Prostate gland (tissue), 2 donors: ENCODE results near the gene DMD. TPM values are rescaled to one million over a fixed set of nuclear protein-coding genes. Genes with fewer than 3 reads are reported as not detected.

ENCODE experiments used
- DNase-seq: peaks from one replicate; pipeline ENCODE4 v3.0.0-alpha.2; 2019; ENCODE audit warnings: low spot score
- H3K27ac ChIP-seq, 2 donors: fragments of 200-600 bp; sonication (generic); 2 replicates each; pipeline ENCODE4 v1.5.1; 2017 to 2019
- H3K27me3 ChIP-seq: fragments of 200-600 bp; sonication (generic); replicated peaks from 2 replicates; pipeline ENCODE4 v1.5.1; 2019; ENCODE audit not compliant: insufficient read depth
- H3K36me3 ChIP-seq, 2 donors: fragments of 200-600 bp; sonication (generic); 1 replicate in 1 of 2; 2 replicates in 1 of 2; pipeline versions ENCODE4 v1.5.1 to v1.8.1; 2017 to 2019
- H3K4me1 ChIP-seq: fragments of 200-600 bp; sonication (generic); replicated peaks from 2 replicates; pipeline ENCODE4 v1.5.1; 2019
- H3K4me3 ChIP-seq, 2 donors: fragments of 200-600 bp; sonication (generic); 2 replicates each; pipeline ENCODE4 v1.5.1; 2017 to 2019
- H3K9me3 ChIP-seq: fragments of 200-600 bp; sonication (generic); 2 replicates; pipeline ENCODE4 v1.5.1; 2017
- POLR2A ChIP-seq: fragments of 450-650 bp; IDR thresholded peaks from one replicate; pipeline ENCODE4 v1.6.1; 2016; ENCODE audit warnings: antibody characterized with exemption, mild to moderate bottlenecking
- POLR2AphosphoS5 ChIP-seq: sonication (generic); formaldehyde crosslinking; IDR thresholded peaks from one replicate; pipeline ENCODE4 v1.6.1; 2017; ENCODE audit warnings: antibody characterized with exemption
- WGBS: methylation state at CpG from one replicate; pipeline ENCODE4 v1.1.5; 2018; 5-methylcytosine and 5-hydroxymethylcytosine counted together
- intact Hi-C: fragments of 100-400 bp; cut with DNase I; formaldehyde crosslinking; loops from one replicate; pipeline ENCODE4 v1.14.2; 2022
- total RNA-seq, 2 donors: library from RNA; depleted of rRNA; stranded (reverse); fragments of >200 nt; gene quantifications; one replicate each; pipeline ENCODE4 v1.1.0, GENCODE V29; 2016
- TF ChIP-seq, protein P1 (sequence below), 4 experiments: fragments of 200-600 bp in 2 of 4; fragments of 450-650 bp in 2 of 4; sonication (generic) in 2 of 4; IDR thresholded peaks; 1 replicate in 3 of 4; 2 replicates in 1 of 4; pipeline ENCODE4 v1.5.1; 2016 to 2019; ENCODE audit warnings: antibody characterized with exemption in 4 of 4, mild to moderate bottlenecking in 2 of 4, moderate library complexity in 2 of 4

The DMD gene
- total RNA-seq, 2 donors from 2014 or later, result 17.6 to 34.8 TPM

DNA sequence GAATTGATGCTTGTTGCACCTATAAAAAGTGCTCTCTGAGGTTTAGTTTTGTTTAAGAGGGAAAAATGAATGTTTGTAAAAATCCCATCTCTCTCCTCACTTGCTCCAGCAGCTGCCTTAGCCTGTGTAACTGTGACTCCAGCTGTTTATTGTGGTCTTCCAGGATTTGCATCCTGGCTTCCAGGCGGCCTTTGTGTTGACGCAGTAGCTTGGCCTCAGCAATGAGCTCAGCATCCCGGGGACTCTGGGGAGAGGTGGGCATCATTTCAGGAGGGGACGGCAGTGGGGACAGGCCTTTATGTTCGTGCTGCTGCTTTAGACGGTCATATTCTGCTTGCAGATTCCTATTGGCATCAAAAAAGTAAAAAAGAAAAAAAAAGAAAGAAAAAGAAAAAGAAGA is 2064.2 kb downstream of the DMD start:
- Histone ChIP-seq H3K9me3 (no peaks in the 10 kb centered on the region), H3K4me1 (no peaks in the 10 kb centered on the region), H3K27me3 (no peaks in the 10 kb centered on the region), H3K27ac (no peak overlapping the region), H3K4me3 (no peak overlapping the region), H3K36me3 (no peaks in the 10 kb centered on the region)
- WGBS, result 83% methylated on average over 6 of the region's 6 CpGs
- intact Hi-C loops, result no loop called here
- DNase-seq, result no peak
- TF ChIP-seq, protein P1, sequence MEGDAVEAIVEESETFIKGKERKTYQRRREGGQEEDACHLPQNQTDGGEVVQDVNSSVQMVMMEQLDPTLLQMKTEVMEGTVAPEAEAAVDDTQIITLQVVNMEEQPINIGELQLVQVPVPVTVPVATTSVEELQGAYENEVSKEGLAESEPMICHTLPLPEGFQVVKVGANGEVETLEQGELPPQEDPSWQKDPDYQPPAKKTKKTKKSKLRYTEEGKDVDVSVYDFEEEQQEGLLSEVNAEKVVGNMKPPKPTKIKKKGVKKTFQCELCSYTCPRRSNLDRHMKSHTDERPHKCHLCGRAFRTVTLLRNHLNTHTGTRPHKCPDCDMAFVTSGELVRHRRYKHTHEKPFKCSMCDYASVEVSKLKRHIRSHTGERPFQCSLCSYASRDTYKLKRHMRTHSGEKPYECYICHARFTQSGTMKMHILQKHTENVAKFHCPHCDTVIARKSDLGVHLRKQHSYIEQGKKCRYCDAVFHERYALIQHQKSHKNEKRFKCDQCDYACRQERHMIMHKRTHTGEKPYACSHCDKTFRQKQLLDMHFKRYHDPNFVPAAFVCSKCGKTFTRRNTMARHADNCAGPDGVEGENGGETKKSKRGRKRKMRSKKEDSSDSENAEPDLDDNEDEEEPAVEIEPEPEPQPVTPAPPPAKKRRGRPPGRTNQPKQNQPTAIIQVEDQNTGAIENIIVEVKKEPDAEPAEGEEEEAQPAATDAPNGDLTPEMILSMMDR (IDR thresholded peaks at IDR 0.05), result no peak
- TF ChIP-seq POLR2A, result no peak
- no peak for TF ChIP-seq POLR2AphosphoS5

DNA sequence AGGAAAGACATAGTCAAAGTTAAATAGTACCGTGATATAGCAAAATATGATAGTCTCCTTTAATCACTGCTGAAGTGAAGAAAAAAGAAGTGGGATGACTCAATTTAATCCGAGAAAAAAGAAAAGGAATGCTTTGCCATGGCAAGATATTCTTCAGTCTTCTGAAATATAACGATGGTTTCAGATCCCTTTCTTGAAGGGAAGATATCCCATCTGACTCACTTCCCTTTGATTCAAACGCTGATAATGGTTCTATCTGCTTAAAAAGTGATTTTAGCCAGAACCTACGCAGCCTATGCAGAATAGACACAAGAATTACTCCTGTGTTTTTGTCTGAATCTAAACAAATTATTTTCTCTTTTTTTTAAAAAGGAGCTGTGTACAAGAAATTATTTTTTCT is 2071.4 kb downstream of the DMD start:
- 68% methylated on average over 5 of the region's 5 CpGs for WGBS
- Histone ChIP-seq H3K9me3 (no peaks in the 10 kb centered on the region), H3K27me3 (no peaks in the 10 kb centered on the region), H3K4me3 (no peak overlapping the region), H3K36me3 (no peaks in the 10 kb centered on the region), H3K4me1 (no peaks in the 10 kb centered on the region), H3K27ac (no peak overlapping the region)
- intact Hi-C loops, result no loop called here
- no peak for DNase-seq
- no peak for TF ChIP-seq POLR2A
- TF ChIP-seq, protein P1 (IDR thresholded peaks at IDR 0.05), result no peak
- TF ChIP-seq POLR2AphosphoS5, result no peak

DNA sequence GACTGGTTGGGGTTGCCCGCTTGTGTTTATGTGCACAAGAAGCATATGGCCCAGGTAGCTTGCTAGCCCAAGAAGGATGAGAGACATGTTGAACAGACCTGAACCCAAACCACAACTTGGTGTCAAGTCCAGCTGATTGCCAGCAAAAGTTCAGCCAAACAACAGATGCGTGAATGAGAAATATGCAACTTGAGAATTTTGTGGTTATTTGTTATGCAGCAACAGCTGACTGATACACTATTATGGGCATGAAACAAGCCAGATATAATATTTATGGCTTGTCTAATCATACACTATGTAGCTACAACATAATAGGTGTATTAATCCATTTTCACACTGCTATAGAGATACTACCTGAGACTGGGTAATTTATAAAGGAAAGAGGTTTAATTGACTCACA is 2073.2 kb downstream of the DMD start:
- DNase-seq, result no peak
- no peaks in the 10 kb centered on the region for H3K4me1 ChIP-seq
- no peak overlapping the region for H3K27ac ChIP-seq
- H3K9me3 ChIP-seq, result no peaks in the 10 kb centered on the region
- no peak overlapping the region for H3K4me3 ChIP-seq
- intact Hi-C loops, result no loop called here
- no peaks in the 10 kb centered on the region for H3K27me3 ChIP-seq
- 93% methylated on average over 2 of the region's 2 CpGs for WGBS
- no peaks in the 10 kb centered on the region for H3K36me3 ChIP-seq
- TF ChIP-seq POLR2AphosphoS5 (no peak), POLR2A (no peak)
- TF ChIP-seq, protein P1 (IDR thresholded peaks at IDR 0.05), result no peak

DNA sequence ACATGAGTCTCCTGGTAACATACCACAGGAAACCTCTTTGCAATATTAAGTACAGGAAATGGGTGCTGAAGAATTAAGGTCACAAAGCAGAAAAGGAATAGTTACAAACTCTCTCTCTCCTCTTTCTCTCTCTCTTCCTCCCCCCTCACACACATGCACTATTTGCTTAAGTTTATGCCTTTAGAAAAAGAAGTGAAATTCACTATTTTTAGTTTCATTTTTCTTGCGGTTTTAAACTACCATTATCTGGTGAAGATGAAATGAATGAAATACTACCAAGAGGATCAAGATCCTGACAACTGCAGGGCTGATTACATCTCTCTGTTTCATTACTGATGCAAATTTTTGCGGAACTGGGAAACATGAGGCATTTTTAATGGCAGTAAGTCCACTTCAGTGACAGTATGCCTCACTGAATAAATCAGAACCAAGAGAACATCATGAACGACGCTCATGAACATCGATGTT is 2075.2 kb downstream of the DMD start:
- Histone ChIP-seq H3K36me3 (no peaks in the 10 kb centered on the region), H3K4me3 (no peak overlapping the region), H3K9me3 (no peaks in the 10 kb centered on the region), H3K27me3 (no peaks in the 10 kb centered on the region), H3K4me1 (no peaks in the 10 kb centered on the region), H3K27ac (no peak overlapping the region)
- intact Hi-C loops, result no loop called here
- TF ChIP-seq POLR2A, result no peak
- TF ChIP-seq, protein P1 (IDR thresholded peaks at IDR 0.05), result no peak
- no peak for TF ChIP-seq POLR2AphosphoS5
- DNase-seq, result no peak
- 68% methylated on average over 5 of the region's 5 CpGs for WGBS

DNA sequence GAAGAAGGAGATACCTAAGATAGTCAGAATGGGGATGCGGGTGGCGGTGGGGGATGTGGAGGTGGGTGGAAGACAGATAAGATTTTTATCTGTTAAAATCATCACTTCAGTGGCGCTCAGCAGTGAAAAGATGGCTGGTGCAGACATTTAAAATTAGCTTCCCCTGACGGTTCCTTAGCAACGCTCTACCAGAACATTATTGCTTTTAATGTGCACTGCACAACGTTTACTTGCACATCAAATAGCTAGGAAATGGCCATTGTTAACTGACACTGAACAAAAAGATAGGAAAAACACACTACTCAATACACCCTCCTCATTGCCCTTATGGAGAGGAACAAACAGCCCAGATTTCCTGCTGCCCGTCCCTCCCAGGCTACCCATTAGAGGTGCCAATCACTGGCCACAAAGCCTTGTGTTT is 2078.5 kb downstream of the DMD start:
- TF ChIP-seq POLR2A (no peak), POLR2AphosphoS5 (no peak)
- TF ChIP-seq, protein P1 (IDR thresholded peaks at IDR 0.05), result no peak
- 79% methylated on average over 7 of the region's 7 CpGs for WGBS
- Histone ChIP-seq H3K27me3 (no peaks in the 10 kb centered on the region), H3K9me3 (no peaks in the 10 kb centered on the region), H3K4me1 (no peaks in the 10 kb centered on the region), H3K4me3 (no peak overlapping the region), H3K27ac (no peak overlapping the region), H3K36me3 (no peaks in the 10 kb centered on the region)
- DNase-seq, result no peak
- intact Hi-C loops, result no loop called here
